SU-DHL-6 (cell line): ENCODE data around the gene MED29.

ENCODE experiments used
- H2AFZ ChIP-seq: fragments of 200-600 bp; sonication (generic); 2 replicates; pipeline ENCODE4 v1.6.1; 2014; ENCODE audit warnings: low read depth, mild to moderate bottlenecking, moderate library complexity, mixed read lengths, antibody characterized with exemption, low read length; ENCODE audit not compliant: severe bottlenecking
- H3F3A ChIP-seq: fragments of 200-600 bp; shearing (Covaris generic); 2 replicates; pipeline ENCODE4 v1.6.0; 2016; ENCODE audit warnings: antibody characterized with exemption, mild to moderate bottlenecking; ENCODE audit not compliant: insufficient read depth
- H3K27ac ChIP-seq: fragments of 200-600 bp; sonication (generic); 2 replicates; pipeline ENCODE4 v1.5.1; 2016; ENCODE audit warnings: low read depth, mild to moderate bottlenecking, low read length, moderate library complexity, mixed read lengths
- H3K27me3 ChIP-seq: fragments of 200-600 bp; sonication (generic), shearing (Covaris generic); 2 replicates; pipeline ENCODE4 v1.6.0; 2014; ENCODE audit warnings: mild to moderate bottlenecking, low read length
- H3K36me3 ChIP-seq: fragments of 200-600 bp; sonication (generic); 2 replicates; pipeline ENCODE4 v1.6.1; 2014; ENCODE audit warnings: mild to moderate bottlenecking, low read length, mixed read lengths
- H3K4me2 ChIP-seq: fragments of 300-600, 200-600 bp; shearing (Covaris generic), sonication (generic); 2 replicates; pipeline ENCODE4 v1.6.0; 2014; ENCODE audit warnings: low read length, low read depth, mild to moderate bottlenecking; ENCODE audit not compliant: poor library complexity, severe bottlenecking
- H3K4me3 ChIP-seq: fragments of 200-600 bp; sonication (generic); 2 replicates; pipeline ENCODE4 v1.5.1; 2014; ENCODE audit warnings: antibody characterized with exemption, low read length, mild to moderate bottlenecking, mixed read lengths; ENCODE audit not compliant: insufficient read depth, poor library complexity, severe bottlenecking
- H3K79me2 ChIP-seq: fragments of 200-600 bp; sonication (generic); 2 replicates; pipeline ENCODE4 v1.6.1; 2014; ENCODE audit warnings: mild to moderate bottlenecking, low read length, moderate library complexity; ENCODE audit not compliant: insufficient read depth
- H3K9ac ChIP-seq: fragments of 200-600 bp; sonication (generic); 2 replicates; pipeline ENCODE4 v1.7.0; 2014; ENCODE audit warnings: mild to moderate bottlenecking, low read length
- H3K9me2 ChIP-seq: fragments of 200-600 bp; sonication (generic); replicated peaks from 2 replicates; pipeline ENCODE4 v1.6.1; 2014; ENCODE audit warnings: low read length; ENCODE audit not compliant: insufficient read depth
- H3K9me3 ChIP-seq: fragments of 200-600 bp; sonication (generic); 2 replicates; pipeline ENCODE4 v1.6.1; 2014; ENCODE audit warnings: low read length, mixed read lengths; ENCODE audit not compliant: insufficient read depth
- H4K20me1 ChIP-seq: fragments of 200-600 bp; sonication (generic); 2 replicates; pipeline ENCODE4 v1.6.1; 2014; ENCODE audit warnings: low read depth, mild to moderate bottlenecking, antibody characterized with exemption, low read length, moderate library complexity, mixed read lengths
- CTCF ChIP-seq: fragments of 200-600 bp; sonication (generic); IDR thresholded peaks from one replicate; pipeline ENCODE4 v1.5.1; 2017; ENCODE audit warnings: antibody characterized with exemption, mild to moderate bottlenecking, low read length, moderate library complexity; ENCODE audit not compliant: insufficient read depth, poor library complexity, severe bottlenecking
- EZH2phosphoT487 ChIP-seq: fragments of 200-600 bp; sonication (generic), shearing (Covaris generic); conservative IDR thresholded peaks from 2 replicates; pipeline ENCODE4 v1.6.1; 2018; ENCODE audit warnings: mild to moderate bottlenecking, antibody characterized with exemption, low read length, moderate library complexity, mixed read lengths

The MED29 gene

GRCh38 chr19:39436350-39436716 is 45.2 kb downstream of the MED29 start:
- Histone ChIP-seq H4K20me1 (peaks cover 16% of the 10 kb centered on the region), H3K4me3 (peak overlapping the region; percentile 77), H3K27me3 (no peaks in the 10 kb centered on the region), H3K9ac (peak overlapping the region; percentile 98), H3K4me2 (peak overlapping the region; percentile 90), H3K36me3 (peaks cover 25% of the 10 kb centered on the region), H3K27ac (peak overlapping the region; percentile 43), H3F3A (peaks cover 32% of the 10 kb centered on the region), H3K9me3 (no peaks in the 10 kb centered on the region), H3K79me2 (peaks cover 26% of the 10 kb centered on the region), H3K9me2 (no peaks in the 10 kb centered on the region), H2AFZ (no peak overlapping the region)
- TF ChIP-seq EZH2phosphoT487 (no peak), CTCF (no peak)

- Histone ChIP-seq H3K4me3 (no peak overlapping the region), H3K4me2 (no peak overlapping the region), H3K79me2 (peaks cover 23% of the 10 kb centered on the region), H3F3A (peaks cover 20% of the 10 kb centered on the region), H3K27ac (no peak overlapping the region), H2AFZ (no peak overlapping the region), H4K20me1 (peaks cover 15% of the 10 kb centered on the region), H3K27me3 (no peaks in the 10 kb centered on the region), H3K9ac (no peak overlapping the region), H3K9me2 (no peaks in the 10 kb centered on the region), H3K9me3 (no peaks in the 10 kb centered on the region), H3K36me3 (peaks cover 15% of the 10 kb centered on the region)
- TF ChIP-seq EZH2phosphoT487 = no peak
- TF ChIP-seq CTCF = no peak
Observed at GRCh38 chr19:39438270-39438934, 47.2 kb downstream of the MED29 start.

GRCh38 chr19:39444598-39445195 is 53.5 kb downstream of the MED29 start:
- H3K9me2 ChIP-seq = no peaks in the 10 kb centered on the region
- H3K4me3 ChIP-seq = peak overlapping the region; percentile 99
- no peaks in the 10 kb centered on the region for H3K27me3 ChIP-seq
- H3F3A ChIP-seq = peaks cover 11% of the 10 kb centered on the region
- peak overlapping the region; percentile 100 for H3K9ac ChIP-seq
- H3K9me3 ChIP-seq = no peaks in the 10 kb centered on the region
- H3K36me3 ChIP-seq = no peaks in the 10 kb centered on the region
- H3K27ac ChIP-seq = peak overlapping the region; percentile 90
- H3K79me2 ChIP-seq = peaks cover 50% of the 10 kb centered on the region
- H4K20me1 ChIP-seq = no peaks in the 10 kb centered on the region; the same call in 1 of the 2 replicates
- H2AFZ ChIP-seq = no peak overlapping the region
- peak overlapping the region; percentile 98 for H3K4me2 ChIP-seq
- TF ChIP-seq EZH2phosphoT487 (no peak), CTCF (no peak)
